ENCODE results near the gene PSMB7. TPM values are rescaled to one million over a fixed set of nuclear protein-coding genes. Genes with fewer than 3 reads are reported as not detected.

The PSMB7 gene
- total RNA-seq, 2 experiments from 2014 or later, result 155 to 170 TPM

- H3K36me3 Mint-ChIP-seq (ENCODE audit: low read depth), result peaks cover 42% of the 10 kb centered on the region
- no peak overlapping the region for H3K4me3 Mint-ChIP-seq
- H3K27me3 Mint-ChIP-seq, result no peaks in the 10 kb centered on the region
- no peak for TF ChIP-seq CTCF (IDR thresholded peaks at IDR 0.05)
- DNase-seq (no peak), ATAC-seq (no peak)
- H3K4me1 Mint-ChIP-seq (ENCODE audit: low read depth), result peaks cover 27% of the 10 kb centered on the region
- ChIA-PET CTCF (no interaction called here), POLR2A (no interaction called here)
- no peaks in the 10 kb centered on the region for H3K9me3 Mint-ChIP-seq
- intact Hi-C loops (cut with micrococcal nuclease), result no loop called here
- H3K27ac Mint-ChIP-seq, result no peak overlapping the region
Observed at GRCh38 chr9:124403246-124403645, 12.0 kb downstream of the PSMB7 start.

- no peak for TF ChIP-seq CTCF (IDR thresholded peaks at IDR 0.05)
- POLR2A ChIA-PET, result no interaction called here
- CTCF ChIA-PET, result interaction anchor here (0.8 to 4.1 kb wide), 6 partner anchors 8 to 367 kb away, joined by 3 to 28 read pairs (median 4); no protein-coding TSS in a partner anchor
- Mint-ChIP-seq H3K27me3 (no peaks in the 10 kb centered on the region), H3K36me3 (ENCODE audit: low read depth) (peaks cover 23% of the 10 kb centered on the region), H3K27ac (no peak overlapping the region), H3K4me3 (no peak overlapping the region), H3K9me3 (no peaks in the 10 kb centered on the region), H3K4me1 (ENCODE audit: low read depth) (peaks cover 27% of the 10 kb centered on the region)
- ATAC-seq, result no peak
- intact Hi-C loops (cut with micrococcal nuclease), result loop anchor here (10.0 kb wide), 1 partner anchor 275 kb away; no protein-coding TSS in a partner anchor
- no peak for DNase-seq
Observed at GRCh38 chr9:124399968-124400940, 15.0 kb downstream of the PSMB7 start.

GRCh38 chr9:124399323-124399967 is 15.8 kb downstream of the PSMB7 start:
- intact Hi-C loops (cut with micrococcal nuclease), result loop anchor here (10.0 kb wide), 1 partner anchor 275 kb away; no protein-coding TSS in a partner anchor
- peaks cover 34% of the 10 kb centered on the region for H3K4me1 Mint-ChIP-seq (ENCODE audit: low read depth)
- DNase-seq (no peak), ATAC-seq (no peak)
- no peak for TF ChIP-seq CTCF (IDR thresholded peaks at IDR 0.05)
- H3K9me3 Mint-ChIP-seq, result no peaks in the 10 kb centered on the region
- H3K27me3 Mint-ChIP-seq, result no peaks in the 10 kb centered on the region
- ChIA-PET CTCF (interaction anchor here (0.8 to 4.1 kb wide), 4 partner anchors 12 to 372 kb away, joined by 3 to 28 read pairs (median 4); partner anchors contain the start of gene NR6A1), POLR2A (interaction anchor here (1.1 kb wide), 1 partner anchor 11 kb away, joined by 3 read pairs; no protein-coding TSS in a partner anchor)
- H3K4me3 Mint-ChIP-seq, result no peak overlapping the region
- peaks cover 20% of the 10 kb centered on the region for H3K36me3 Mint-ChIP-seq (ENCODE audit: low read depth)
- H3K27ac Mint-ChIP-seq, result no peak overlapping the region

- Mint-ChIP-seq H3K27me3 (no peaks in the 10 kb centered on the region), H3K9me3 (no peaks in the 10 kb centered on the region), H3K36me3 (ENCODE audit: low read depth) (peaks cover 14% of the 10 kb centered on the region), H3K27ac (no peak overlapping the region), H3K4me3 (no peak overlapping the region), H3K4me1 (ENCODE audit: low read depth) (peaks cover 44% of the 10 kb centered on the region)
- ATAC-seq, result no peak
- ChIA-PET POLR2A (interaction anchor here (1.1 kb wide), 1 partner anchor 10 kb away, joined by 3 read pairs; no protein-coding TSS in a partner anchor), CTCF (interaction anchor here (1.0 to 4.1 kb wide), 7 partner anchors 9 to 373 kb away, joined by 3 to 28 read pairs (median 3); partner anchors contain the start of gene NR6A1)
- no peak for DNase-seq
- TF ChIP-seq CTCF (IDR thresholded peaks at IDR 0.05), result no peak
- intact Hi-C loops (cut with micrococcal nuclease), result loop anchor here (10.0 kb wide), 1 partner anchor 274 kb away; no protein-coding TSS in a partner anchor
Observed at GRCh38 chr9:124398191-124398935, 16.9 kb downstream of the PSMB7 start.
